NCI-H2196 (cell line): ENCODE measurements around the gene SEMA5A.

Experiments used
- DNase-seq: peaks from one replicate; lab custom pipeline; 2025; ENCODE audit not compliant: unreplicated experiment; lab: John Stamatoyannopoulos, UW

SEMA5A gene

DNA sequence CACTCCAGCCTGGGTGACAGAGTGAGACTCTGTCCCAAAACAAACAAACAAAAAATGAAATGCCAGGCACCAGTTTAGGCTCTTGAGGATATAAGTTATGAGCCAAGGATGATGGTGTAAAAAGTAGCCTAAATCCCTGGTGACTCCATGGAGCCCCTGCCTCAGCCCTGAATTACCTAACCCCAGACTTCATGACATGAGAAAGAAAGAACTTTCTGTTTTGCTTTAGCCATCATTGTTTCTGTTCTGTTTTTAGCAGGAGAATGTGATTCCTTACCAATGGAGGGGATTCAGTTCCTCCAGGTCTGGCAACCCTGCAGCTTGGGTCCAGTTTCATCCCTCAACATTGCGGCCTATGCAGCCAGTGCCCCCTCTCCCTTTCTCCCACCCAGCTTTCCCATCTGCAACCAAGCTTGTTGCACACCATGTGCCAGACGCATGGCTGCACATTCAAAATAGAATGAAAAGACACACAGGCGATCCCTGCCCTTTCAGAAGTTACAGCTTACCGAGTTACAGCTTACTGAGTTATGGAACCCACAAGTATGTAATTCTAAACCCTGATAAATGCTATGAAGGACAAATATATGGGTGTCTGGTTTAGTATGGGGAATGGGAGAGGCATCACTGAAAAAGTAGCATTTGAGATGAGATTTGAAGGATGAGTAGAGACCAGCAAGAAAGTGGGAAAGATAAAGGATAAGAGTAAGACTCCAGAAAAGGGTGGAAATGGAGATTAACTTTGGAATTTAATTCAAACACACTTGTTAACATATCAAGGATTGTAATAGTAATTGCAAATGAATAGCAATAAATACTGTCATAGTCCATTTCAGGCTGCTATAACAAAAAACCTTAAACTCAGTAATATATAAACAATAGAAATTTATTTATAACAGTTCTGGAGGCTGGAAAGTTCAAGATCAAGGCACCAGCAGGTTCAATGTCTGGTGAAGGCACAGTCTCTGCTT lies 6.0 kb upstream of the SEMA5A start:
- no peak for DNase-seq

DNA sequence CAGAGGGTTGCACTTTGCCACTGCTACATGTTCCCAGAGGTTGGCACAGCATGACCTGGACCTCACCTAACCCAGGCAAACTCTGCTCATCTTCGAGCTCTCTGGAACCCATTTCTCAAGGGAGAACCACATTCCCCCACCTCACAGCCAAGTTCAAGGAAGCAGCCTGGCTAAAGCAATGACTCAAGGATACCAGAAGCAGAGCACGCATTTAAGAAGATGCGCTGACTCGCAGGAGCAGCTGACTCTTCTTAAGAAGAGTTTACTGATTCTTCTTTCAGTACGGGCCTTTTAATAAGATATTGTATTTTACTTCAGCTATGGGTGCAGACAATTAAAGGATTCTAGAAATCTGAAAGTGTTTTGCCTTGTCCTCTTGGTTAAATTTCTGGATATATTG lies 4.1 kb upstream of the SEMA5A start:
- no peak for DNase-seq

DNA sequence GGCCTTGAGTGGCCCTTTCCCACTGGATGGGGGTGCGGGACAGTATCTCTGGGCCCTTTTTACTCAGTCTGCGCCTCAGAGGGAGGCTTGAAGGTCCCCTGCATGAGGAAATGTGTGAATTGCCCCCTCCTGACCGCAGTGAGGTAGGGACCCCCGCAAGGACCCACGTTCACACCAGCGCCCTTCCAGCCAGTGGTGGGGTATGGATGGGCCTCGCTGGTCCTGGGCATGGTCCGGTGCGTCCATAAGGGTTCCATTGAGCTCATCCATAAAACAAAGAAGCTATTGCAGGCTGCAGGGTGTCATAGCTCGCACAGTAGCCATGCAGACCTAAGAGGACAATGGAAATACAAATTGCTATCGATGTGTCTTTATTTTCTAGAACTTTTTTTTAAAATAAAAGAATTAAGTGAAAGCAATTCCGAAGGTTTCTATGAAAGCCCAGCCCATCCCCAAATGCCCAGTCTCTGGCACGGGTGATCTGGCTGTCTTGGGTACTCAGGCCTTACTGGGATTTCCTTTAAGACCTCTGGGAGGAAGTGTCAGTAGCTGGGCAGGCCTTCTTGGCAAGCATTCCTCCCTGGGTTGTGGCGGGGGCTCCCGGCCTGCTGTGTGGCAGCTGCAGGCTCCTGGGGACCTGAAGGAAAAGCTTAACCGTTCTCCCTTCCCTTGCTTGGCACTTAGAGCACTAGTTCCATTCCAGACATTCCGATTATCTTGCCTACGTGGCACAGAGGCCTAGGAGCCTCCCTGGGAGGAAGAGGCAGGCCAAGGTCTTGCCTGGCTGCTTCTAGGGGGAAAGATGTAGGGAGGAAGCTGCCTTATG lies 1.5 kb upstream of the SEMA5A start:
- no peak for DNase-seq

DNA sequence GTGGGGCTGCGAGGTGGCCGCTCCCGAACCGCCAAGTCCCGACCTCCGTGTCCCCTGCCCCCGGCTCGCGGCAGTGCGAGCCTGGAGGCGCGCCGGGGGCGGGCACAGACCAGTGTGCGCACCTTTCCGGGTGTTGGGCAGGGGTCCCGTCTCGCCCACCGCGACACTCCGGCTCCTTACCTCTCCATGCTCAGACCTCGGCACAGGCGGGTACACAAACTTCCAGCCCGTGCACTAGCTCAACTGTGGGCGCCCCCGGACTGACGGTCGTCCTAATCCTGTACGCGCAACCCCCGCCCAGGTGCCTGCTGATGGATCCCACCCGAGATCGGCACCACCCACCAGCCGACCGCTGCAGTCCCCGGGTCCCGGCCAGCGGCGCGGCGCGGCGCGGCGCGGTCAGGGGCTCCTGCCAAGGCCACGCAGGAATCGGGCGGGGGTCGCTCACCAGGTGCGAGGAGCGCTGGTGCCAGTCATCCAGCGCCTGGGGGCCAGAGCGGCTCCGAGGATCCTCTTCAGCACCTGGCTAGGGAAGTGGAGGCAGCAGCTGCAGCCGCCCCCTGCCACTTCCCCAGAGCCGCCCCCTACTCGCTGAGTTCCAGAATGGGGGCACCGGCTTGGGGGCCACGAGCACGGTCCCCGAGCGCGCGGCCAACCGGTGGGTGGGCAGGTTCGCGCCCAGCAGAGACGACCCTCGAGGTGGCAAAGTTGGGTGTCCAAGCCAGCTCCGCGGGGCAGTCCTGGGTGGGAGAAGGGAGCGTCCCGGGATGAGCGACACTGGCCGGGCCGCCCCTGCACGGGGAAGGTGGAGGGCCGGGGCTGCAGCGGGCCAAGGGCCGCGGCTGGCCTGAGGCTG lies 511 bp downstream of the SEMA5A start:
- no peak for DNase-seq

DNA sequence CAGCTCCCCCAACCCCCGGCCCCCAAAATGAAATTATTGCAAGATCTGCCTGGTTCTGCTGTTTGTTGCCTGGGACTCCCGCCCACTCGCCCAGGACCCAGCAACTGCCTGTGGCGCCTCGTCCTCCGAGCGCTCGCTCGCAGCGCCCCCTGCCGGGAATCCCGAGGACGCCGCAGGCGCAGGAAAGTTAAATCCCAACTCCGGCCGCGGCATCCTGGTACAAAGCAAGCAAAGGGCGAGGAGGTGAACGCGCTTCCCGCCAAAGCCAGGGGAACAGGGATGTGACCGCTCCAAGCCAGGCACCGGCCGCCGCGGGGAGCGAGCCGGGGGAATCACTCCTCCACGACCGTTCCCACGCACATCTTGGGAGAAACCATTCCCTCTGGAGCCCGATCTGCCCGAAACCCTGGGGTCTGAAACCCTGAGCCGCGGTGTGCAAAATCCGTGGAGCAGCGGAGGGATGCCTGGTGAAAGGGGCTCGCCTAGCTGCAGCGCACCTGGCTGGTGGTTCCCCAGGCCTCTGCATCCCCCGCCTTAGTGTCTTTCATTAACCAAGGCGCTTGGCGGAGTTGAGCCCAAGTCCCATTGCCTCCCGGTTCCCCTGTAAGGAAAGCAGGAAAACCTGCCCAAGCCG lies 1.3 kb downstream of the SEMA5A start:
- peak; percentile 37 for DNase-seq

DNA sequence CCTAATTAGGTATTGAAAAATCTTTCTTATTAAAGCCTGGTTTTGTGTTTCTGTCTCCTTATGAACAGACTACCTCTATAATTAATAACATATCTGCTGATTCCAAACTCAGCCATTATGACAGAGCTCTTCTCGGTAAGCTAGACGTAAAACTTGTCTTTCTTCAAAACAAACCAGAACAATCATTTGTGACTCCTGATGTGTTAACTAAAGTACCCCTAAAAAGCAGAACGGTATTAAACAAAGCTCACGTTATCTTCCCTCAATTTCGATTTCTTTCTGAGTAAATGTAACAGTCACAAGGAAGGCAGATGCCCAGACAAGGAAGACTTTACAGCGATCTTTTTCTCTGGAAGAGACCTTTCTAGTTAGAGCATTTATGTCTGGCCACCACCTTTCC lies 1.8 kb downstream of the SEMA5A start:
- no peak for DNase-seq

DNA sequence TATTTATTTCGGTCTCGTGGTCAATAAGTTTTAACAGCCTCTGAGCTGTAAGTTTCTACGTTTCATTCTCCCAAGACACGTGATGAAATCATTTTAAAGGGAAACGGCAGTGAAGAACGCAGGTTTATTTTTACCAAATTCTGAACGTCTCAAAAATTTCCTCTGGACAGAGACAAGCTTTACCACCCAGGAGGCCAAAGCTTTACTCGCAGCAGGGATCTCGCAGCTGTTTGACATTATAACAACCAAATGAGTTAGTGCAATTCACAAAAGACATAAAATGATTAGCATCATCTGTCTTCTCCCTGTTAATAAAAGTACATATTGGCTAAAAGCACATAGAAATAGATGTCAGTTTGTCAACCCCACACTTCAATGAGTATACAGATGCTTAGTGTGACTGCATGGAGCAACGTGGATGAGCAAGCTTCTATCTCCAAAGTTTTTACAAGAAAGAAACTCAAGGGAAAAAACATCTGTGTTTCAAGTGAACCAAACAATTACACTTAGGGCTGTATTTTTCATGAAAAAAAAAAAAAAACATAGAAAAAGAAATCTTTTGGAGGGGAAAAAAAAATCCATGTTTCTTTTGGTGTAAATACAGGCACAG lies 2.5 kb downstream of the SEMA5A start:
- no peak for DNase-seq

DNA sequence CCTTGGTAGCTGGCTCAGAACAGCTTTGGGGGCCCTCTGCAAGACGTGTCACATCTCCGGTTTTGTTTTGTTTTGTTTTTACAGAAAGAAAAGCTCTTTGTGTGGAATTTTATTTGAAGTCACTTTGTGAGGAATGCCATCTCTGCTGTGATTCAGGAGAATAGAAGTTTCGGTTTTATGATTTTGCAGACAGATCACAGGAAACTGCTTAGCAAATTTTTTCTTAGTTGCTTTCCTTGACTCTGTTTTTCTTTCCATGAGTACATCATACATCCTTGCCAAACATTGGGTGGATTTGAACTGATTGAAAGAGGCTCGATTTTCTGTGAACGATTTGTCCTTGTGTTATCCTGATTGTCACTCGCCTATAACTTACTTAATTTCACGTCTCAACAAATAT lies 5.1 kb downstream of the SEMA5A start:
- DNase-seq: no peak

DNA sequence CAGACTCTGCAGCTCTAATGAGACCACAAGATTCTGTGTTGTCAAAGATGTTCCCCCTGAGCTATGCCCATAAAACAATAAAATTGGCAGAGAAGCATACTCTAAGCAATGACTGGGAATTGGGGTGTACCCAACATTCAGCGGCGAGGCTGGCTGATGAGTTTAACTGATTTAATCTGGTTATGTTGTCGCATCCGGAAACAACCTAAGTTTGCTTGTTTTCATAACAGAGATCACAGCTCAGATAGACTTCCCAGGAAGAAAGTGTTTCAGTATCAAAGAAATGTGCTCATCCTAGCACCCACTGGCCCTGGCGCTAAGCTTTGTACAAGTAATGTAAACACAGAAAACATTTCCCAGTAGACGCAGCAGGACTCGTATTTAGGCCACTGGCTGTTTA lies 7.4 kb downstream of the SEMA5A start:
- no peak for DNase-seq

DNA sequence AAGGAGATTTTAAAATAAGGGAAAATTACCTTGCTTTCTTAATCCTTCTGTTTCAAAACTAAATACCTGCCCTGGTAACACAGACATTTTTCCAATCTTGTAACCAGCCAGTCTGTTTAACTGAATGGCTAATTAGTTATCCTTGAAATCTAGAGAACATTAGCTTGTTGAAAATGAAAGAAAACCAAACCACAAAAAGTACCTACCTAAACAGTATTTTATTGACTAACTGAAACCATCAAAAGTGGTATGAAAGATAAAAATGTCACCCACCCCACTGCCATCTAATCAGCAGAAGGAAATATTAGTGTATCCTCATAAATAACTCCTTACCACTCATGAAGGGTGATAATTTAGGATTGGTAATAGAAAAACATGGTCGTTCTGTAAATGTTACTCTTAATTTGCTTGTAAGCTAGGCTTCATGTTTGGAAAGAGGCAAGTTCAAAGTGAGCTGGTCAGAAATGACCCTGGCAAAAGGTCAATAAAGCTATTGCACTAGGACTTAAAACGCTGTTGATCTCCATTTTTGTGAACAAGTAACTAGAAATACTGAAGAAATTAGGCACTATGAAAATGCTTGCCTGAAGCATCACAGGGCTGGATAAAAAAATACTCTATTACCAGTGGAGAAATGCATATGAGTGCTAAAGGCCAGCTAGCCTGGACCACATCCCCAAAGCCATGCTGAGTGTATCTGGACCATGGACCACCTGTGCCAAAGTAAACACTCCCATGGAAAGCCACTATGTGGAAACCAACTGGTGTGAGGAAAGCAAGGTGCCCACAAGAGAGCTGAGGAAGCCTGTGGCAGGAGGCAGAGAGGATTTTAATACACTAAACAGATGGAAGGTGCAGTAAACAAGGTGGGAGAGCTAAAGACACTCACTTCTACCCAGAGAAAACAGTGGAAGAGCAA lies 8.4 kb downstream of the SEMA5A start:
- DNase-seq: no peak

DNA sequence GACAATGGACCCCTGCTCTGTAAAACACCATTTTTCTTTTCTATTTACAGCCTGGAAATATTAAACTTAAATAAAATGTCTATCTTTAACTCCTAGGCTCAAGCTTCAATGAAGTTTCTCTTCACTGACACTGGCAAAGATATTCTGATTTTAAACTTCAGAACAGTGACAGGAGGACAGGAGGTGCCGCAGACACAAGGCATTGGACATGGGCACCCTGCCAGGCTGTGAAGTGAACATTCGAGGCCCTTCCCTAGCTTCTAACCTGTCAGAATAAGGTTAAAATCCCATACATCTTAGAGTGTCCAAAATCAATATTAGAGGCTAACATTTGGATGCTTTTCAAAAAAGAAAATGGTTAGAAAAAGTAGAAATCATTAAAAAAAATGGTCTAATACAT lies 9.2 kb downstream of the SEMA5A start:
- DNase-seq: no peak

DNA sequence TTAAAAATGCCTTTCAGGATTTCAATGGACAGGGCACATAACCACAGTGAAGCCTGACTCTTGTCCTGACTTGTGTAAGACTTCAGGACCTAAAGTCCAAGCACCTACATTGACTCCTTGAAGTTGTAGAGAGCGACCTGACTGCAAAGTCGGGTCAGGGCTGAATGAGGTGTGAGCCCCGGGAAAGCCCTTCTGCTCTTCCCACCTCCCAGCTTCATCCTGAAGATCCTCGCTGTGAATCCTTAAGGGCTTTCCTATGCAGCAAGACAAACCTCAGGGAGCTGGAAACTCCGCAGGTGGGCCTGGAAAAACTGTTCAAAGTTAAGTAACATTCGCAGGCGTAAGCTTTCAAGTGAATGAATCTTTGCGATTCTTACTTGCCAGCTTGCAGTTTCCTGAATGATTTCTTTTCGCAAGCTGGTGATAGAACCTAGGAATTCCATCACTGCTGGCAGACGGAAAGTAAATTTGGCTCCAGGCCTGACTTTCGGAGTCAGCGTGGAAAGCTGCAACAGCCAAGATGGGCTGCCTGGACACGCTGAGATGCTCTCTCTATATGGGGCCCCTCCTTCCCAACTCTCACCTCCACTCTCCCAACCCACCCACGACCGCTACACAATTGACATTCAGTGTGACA lies 10.9 kb downstream of the SEMA5A start:
- no peak for DNase-seq

DNA sequence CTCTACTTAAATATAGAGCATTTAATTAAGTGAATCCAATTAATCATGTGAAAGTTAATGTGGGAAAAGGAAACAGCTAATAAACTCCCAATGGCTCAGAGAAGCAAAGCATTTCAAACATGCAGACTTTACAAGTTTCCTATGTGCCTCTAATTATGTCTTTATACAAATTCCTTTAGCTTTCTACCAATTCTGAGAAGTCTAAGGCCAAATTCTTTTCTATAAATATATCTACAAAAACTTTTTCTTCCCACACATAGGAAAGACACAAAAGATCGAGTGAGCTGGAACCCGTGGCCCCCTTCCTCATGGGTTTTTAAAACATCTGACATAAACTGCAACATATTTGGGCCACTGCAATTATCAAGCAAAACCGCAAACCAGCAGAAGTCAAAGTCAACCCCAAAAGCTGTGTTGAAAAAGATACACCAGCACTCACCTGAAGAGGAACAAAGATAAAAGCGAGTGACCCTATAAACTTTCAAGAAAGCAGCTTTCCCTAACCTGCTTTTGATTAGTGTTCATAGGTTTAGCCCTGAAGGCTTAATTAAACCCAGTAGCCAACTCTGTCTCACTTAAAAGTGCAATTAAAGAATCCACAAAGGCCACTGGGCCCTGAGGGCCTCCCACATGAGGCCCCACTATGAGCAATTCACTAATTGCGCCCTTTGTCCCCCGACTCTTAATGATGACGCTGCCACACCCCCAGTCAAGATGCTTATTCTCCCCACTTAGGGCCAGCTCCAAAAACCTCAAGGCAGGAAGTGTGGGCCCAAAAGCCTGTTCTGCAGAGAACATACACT lies 12.1 kb downstream of the SEMA5A start:
- no peak for DNase-seq

DNA sequence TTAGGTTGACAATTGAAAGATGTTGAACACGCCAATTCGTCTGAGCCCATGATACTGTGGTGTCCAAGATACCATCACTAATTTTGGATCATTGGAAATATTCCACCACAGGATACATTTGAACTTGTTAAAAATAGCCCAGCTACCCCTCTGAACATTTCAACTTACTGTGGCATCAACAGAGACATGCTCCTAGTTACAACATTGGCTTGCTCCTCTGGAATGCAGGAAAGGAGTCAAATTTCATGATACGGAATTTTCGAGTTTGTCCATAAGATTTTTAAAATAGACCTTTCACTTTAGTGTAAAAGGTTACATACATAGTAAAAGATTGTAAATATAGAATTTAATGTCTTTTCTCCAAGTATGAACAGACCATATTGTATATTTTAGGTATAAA lies 12.8 kb downstream of the SEMA5A start:
- no peak for DNase-seq

DNA sequence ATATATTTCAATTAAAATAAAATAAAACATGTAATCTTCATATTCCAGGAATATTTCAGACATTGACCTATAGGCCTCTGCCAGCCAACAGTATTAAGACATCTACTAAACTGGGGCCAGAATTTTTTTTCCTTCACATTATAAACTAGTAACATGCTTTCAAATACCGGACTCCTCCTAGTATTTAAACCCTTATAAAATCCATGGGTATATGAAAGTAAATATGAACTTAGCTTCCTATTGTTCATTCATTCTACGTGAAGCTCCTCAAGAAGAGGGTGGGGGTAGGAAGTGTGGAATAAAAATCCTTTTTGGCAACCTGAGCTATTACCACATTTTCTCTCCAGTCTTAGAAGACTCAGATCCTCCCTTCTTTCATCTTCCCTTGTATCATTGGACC lies 16.4 kb downstream of the SEMA5A start:
- no peak for DNase-seq

DNA sequence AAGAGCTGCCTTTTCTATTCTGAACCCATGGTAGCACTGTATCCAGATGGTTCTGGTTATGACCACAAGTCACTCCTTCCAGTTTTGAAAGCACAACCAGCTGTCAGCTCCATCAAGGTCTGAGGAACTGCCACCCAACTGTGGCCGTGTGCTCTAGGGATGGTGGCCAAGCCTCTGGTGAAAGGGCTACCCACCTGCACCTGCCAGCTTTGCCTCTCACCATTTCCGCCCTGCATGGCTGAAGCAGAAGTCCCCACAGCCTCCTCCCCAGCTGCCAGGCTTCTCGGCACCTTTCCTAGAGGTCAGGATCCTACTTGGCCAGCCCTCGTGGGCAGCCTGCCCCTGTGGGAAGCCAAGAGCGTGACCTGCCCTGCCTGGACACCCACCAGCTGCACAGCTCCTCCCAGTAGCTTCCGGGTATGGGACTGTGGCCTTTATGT lies 16.8 kb downstream of the SEMA5A start:
- DNase-seq: no peak

DNA sequence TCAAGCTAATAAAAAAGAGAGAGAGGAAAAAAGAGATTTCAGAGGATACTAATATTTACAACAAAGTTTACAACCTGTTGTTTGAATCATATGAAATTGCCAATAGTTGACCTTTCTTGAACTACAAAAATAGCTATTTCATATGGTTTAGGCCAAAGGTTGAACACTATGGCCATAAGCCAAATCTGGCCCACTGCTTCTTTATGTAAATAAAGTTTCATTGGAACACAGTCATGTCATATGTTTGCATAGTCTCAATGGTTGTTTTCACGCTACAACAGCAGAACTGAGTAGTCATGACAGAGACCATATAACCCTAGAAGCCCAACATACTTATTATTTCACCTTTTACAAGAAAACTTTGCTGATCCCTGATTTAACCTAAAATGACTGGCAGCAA lies 20.9 kb downstream of the SEMA5A start:
- DNase-seq: no peak
